ENCODE measurements around the gene KLHL29. TPM values are rescaled to one million over a fixed set of nuclear protein-coding genes. Genes with fewer than 3 reads are reported as not detected.
"Not testable (repeated sequence)": the region's sequence is repeated elsewhere in the genome, so short reads cannot be mapped to it uniquely, and the experiment has no call there.

The KLHL29 gene
- total RNA-seq, 1 donor from 2014 or later = 3.6 TPM

- ATAC-seq = no peak
Observed at GRCh38 chr2:23373666-23374065, 11.3 kb upstream of the KLHL29 start.

- ATAC-seq = peak; percentile 68
Observed at GRCh38 chr2:23375448-23375847, 9.5 kb upstream of the KLHL29 start.

DNA sequence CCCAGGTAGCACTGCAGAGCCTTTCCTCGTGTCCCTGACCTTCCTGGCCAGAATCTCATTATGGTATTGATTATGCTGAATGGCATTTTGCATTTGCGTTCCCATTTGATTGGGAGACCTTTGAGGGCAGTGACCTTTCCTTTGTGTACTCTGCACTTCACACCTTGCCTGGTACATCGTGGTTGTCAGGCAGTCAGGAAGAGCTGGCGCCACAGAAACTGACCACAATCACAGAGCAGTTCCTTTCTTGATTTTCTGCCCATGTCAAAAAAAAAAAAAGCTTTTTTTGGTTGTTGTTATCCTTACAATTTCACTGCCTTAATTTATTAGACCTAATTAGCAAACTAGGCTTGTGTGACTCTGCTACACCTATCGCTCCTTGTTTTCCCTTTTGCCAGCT is 8.9 kb upstream of the KLHL29 start:
- ATAC-seq = no peak

DNA sequence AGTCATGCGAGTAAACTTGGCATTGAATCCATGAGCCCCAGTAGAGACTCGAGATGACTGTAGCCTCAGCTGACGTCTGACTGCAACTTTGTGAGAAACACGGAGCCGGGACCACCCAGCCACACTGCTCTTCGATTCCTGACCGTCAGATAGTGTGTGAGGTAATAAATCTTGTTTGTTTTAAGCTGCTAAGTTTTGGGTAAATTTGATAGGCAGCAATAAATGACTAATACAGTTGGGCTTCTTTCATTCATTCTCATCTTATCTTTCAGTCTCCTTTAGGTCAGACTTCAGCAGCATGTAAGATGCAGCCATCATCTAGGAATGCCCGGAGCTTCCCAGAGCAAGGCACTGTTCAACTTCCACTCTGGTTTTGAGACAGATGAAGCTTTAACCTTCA is 8.0 kb upstream of the KLHL29 start:
- no peak for ATAC-seq

GRCh38 chr2:23377771-23378170 is 7.2 kb upstream of the KLHL29 start:
- ATAC-seq = peak; percentile 63

DNA sequence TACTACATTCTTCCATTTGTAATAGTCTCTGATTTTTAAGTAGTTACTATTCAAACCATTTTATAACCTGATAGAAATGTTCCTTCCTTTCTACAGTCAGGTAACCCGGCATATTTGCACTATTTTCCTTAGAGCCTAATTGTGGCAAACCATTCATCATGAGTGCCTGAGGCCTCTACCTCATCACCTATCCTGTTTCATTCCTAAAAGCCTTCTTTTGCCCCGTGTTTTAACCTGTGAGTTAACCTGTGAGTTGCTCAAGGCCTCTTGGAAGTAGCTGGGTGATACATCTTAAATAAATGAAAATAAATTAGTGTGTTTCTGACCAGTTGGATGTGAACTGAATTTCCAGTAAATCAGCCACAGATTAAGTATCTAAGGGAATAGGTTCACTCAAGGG is 6.5 kb upstream of the KLHL29 start:
- ATAC-seq = no peak

DNA sequence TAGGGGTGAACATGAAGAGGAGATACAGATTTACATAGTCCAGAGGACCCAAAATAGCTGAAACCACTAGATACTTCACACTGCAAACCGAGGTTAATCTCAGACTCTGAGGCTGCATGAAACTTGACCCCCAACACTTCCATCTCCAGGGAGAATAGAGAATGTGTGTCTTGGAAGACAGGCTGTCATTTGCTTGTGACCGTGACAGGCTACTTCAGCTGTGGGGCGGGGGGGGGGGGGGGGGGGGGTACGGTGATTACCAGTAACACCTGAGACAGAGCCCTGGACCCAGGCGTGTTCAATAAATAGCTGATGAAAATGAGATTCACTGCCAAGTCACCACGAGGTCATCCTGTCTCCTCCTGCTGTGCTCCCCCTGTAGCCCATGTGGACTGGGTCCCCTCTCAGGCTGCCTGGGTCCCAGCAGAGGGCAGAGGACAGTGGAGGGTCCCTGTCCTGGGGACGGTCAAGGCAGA is 5.7 kb upstream of the KLHL29 start:
- no peak for ATAC-seq

DNA sequence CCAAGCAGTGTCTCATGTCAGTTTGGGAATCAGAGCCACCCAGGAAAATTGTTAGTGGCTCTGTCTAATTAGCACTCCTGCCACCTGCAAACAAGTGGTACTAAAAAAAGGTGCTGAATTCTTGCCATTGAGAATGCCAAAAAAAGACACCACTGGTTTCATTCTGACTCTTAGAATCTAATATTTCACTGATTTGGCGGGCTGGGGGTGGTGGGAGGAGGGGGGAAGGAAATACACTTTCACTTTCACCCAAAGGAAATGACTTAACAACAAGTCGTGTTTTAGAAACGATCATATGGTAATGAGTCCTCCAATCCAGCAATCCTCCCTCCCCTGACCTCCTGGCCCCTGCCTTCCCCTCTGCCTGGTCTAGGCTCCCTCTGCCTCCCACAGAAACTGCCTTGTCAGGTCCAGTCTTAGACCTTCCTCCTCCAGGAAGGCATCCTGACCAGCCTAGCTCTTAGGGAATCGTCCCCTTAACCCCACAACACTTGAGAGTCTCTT is 4.4 kb upstream of the KLHL29 start:
- ATAC-seq = peak; percentile 12

DNA sequence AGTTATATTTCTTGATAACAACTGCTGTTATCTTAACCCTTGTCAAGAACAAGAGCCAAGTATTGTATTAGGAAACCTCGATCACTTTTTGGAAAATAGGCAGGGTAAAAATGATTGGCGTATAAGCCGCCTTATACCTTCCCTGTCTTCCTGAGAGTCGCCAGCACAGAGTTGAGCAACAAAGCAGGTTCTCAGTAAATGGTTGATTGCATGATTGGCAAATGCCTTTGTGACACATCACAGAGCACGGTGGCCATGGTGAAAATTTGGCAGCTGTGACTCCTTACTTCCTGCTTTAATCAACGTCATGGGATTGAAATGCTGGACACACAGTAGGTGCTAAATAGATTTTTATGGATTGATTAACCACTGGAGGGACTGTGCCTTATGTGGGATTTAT is 3.9 kb upstream of the KLHL29 start:
- ATAC-seq = peak; percentile 83

GRCh38 chr2:23381485-23381884 is 3.5 kb upstream of the KLHL29 start:
- no peak for ATAC-seq

DNA sequence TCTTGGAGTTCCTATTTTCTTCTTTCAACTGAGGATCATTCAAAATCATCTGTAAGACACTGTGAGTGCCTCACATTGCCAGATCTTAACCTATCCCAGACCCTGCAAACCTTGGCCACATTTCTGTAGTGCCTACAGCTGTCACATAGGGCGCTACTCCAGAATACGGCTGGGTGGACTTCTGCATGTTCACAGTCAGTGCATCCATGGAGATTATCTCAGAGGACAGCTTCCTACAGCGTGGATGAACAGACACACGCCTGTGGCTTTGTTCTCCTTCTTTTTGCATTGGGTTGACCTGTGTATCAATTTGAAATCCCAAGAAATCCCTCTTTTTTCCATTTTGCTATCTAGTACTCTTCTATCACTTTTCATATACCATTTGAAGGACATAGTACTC is 1.9 kb upstream of the KLHL29 start:
- no peak for ATAC-seq

DNA sequence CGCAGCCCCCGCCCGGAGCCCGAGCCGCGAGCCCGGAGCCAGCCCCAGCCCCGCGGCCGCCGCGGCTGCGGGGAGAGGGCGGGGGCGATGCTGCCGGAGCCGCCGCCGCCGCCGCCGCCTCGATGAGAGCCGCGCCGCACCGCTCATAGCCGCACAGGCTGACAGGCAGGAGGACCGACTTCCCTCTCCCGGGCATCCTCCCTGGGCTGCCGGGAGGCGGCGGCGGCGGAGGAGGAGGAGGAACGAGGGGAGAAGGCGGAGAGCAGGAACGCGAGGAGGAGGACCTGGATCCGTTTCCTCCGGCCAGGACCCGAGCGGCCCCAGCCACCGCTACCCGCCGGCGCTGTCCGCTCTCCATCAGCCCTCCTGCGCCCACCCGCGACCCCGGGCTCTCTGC is 370 bp downstream of the KLHL29 start:
- peak; percentile 2 for ATAC-seq

DNA sequence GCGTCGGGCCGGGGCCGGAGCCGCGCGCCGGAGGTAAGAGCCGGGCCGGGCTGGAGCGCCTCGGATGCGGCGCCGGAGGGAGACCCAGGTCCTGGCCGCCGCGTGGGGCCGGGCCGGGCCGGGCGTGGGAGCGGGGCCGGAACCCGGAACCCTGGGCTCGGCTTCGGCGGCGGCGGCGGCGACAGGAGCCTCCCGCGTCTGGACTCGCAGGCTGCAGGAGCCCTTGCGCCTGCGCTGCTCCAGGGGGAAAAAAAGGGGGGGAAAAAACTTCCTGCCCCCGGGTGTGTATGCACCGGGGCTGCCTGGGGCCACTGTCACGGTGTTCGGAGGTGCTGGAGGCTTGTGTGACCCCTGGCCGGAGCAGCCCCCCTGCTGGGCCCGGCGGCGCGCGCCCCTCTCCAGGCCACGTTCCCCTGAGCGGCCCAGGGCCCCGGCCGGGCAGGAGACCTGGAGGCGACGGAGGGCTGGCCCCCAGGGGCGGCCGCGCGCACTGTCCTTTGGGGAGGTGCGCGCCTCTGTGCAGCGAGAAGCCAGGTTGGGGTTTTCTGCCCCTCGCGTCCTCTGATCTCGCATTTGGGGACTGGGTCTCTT is 864 bp downstream of the KLHL29 start:
- no peak for ATAC-seq

- peak; percentile 9 for ATAC-seq
Observed at GRCh38 chr2:23386339-23387220, 1.6 kb downstream of the KLHL29 start.

DNA sequence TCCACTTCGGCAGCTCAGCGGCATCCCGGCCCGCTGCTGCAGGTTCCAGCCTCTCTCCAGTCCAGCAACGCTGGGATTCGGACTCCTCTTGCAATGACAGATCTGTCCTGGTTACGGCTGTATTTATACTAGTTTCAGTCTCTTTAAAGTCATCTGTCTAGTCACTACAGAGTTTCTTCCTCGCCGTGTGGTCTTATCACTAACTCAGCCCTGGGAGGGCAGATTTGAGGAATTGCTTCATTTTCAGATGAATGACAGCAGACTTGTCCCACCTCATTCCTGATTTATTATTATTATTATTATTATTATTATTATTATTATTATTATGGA is 2.2 kb downstream of the KLHL29 start:
- ATAC-seq = no peak

DNA sequence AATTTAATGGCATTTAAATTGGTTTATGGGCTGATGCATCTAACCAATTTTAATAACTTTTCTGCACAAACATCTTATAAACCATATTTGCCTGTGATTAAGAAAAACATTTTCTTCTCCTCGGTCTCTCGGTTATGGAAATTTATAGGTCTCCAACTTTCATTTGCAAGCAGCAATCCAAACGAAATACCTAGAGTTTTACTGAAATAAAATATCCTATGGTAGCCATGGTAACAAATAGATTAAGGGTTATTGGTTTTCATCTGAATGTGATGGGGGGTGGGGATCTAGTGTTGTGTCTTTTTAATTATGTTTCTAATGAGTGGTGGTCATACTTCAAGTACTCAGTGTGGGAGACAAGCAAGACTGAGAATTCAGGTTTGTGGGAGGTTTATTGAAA is 2.9 kb downstream of the KLHL29 start:
- no peak for ATAC-seq

DNA sequence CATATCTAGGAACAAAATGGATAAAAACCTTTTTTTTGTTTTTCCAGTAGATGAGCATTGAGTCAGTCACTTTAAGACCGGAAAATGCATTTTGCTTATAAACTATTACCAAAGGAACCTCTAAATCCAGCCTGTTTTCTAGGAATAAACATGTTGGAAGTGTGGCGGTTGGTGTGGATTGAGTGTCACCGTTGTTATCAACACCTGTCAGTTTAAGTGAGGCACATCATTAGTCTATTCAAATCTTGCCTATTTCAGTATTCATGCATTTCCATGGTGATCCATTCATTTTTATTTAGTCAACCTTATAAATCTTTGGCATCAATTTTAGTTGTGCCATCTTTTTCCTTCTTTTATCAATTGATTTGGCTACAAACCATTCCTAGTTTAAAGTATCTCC is 3.3 kb downstream of the KLHL29 start:
- no peak for ATAC-seq

GRCh38 chr2:23388756-23389514 is 4.0 kb downstream of the KLHL29 start:
- ATAC-seq = no peak

DNA sequence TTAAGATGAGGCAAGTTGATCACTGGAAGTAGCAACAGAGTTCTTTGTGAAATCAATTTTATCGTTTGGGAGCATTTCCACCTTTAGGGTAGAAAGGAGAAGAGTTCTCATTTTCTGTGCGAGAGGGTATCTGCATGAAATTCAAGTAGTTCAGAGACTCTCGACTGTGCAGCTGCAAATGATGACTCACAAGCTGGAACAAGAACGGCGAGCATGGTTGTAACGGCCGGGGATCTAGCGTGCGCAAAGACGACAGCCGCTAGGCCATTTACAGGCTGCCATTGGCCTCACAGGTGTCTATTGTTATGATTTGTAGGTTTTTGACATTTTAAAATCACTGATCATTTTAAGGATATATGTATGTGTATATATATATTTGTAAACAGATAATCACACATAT is 5.2 kb downstream of the KLHL29 start:
- peak; percentile 53 for ATAC-seq

GRCh38 chr2:23391237-23391736 is 6.3 kb downstream of the KLHL29 start:
- not testable (repeated sequence) for ATAC-seq

DNA sequence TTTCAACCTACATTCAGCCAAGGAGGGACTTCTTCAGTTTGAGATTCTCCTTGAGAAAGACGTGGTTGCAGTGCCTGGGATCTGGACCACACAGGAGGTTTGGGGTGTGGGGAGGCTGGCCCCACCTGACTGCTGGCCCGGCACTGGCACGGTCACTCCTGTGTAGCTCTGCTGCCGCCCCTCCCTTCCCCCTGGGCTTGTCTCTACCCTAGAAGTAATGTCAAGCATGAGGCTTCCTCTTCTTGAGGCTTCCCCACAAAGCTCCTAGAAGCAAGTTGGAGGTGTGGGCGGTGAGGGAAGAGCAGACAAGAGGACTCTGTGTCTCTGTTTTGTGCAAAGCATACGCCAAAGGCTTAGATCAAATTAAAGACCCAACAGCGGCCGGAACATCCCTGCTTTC is 8.7 kb downstream of the KLHL29 start:
- ATAC-seq = no peak

DNA sequence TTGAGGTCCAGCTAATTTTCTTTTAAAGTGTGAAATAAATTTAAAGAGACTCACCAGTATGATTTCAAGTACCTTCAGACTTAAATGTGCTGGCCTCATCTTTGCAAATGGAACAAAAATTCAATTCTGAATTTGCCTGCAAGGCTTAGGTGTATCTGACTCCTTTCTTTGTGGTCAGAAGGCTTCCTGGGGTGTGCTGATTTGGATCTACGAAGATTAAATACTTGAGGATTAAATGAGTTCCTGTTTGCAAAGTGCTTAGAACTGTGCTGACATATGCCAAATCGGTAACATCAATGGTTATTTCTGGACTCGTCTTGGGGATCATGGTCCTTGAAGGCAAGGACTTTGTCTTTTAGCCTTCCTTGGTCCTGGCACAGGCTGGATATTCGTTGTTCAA is 9.7 kb downstream of the KLHL29 start:
- no peak for ATAC-seq

- ATAC-seq = no peak
Observed at GRCh38 chr2:23397478-23397877, 12.5 kb downstream of the KLHL29 start.

All from esophagus mucosa (tissue), 1 donor.